ENCODE measurements around the gene NXPH2.
"Not testable (repeated sequence)": the region's sequence is repeated elsewhere in the genome, so short reads cannot be mapped to it uniquely, and the experiment has no call there.

The NXPH2 gene

DNA sequence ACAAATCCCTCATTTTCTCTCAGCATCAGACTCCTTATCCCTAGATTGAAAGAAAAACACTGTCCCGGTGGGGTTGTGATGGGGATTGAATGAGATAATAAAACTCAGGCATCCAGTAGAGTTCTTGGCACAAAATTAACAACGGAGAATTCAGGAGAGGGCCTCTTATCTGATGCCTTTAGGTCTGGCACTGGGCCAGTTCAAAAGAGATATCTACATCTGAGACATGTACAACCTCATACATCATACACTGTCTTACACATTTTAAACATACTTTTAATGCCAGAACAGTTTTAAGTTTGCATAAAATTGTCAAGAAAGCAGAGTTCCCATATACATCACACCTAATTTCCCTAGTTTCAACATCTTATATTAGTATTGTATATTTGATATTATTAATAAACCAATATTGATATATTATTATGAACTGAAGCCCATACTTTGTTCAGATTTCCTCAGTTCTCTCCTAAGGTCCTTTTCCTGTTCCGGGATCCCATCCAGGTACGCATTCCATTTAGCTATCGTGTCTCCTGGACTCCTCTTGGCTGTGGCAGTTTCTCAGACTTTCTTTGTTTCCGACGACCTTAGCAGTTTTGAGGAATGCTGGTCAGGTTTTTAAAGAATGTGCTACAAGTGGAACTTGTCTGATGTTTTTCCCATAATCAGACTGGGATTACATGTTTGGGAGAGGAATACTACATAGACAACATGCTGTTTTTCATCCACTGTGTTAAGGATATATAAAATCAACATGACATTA, 27.8 kb downstream of the NXPH2 start:
- Histone ChIP-seq H3K9me3 (ENCODE audit: low read length) (no peaks in the 10 kb centered on the region), H3K36me3 (ENCODE audit: insufficient read depth, low read length) (no peaks in the 10 kb centered on the region), H3K27ac (ENCODE audit: low read depth, low read length) (no peak overlapping the region), H3K4me3 (ENCODE audit: low read depth in 1 of 2, low read length in 2 of 2) (no peak overlapping the region), H3K9ac (ENCODE audit: low read length) (no peak overlapping the region), H3K4me1 (ENCODE audit: insufficient read depth, low read length) (no peaks in the 10 kb centered on the region), H3K27me3 (ENCODE audit: control insufficient read depth in 1 of 2, insufficient read depth in 2 of 2, low read length in 2 of 2) (no peaks in the 10 kb centered on the region)

DNA sequence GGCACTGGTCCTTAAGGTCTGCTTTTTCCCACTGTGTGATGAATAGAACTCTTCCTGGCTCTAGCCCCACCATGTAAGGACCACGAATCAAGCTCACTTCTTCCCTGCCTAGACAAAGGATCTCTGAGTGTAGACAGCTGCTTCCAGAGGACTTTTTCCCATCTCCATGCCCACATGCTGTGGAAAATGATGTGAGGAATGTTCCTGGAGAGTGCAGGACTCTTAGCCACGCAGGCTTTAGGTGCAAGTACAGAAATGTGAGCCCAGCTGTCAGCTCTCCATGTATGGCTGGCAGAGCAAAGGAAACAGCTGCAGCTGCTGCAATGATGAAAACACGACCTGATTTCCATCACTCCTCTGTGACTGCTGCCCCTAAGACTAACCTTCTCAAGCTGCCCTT, 35.5 kb downstream of the NXPH2 start:
- Histone ChIP-seq H3K9ac (ENCODE audit: low read length) (no peak overlapping the region), H3K27ac (ENCODE audit: low read depth, low read length) (no peak overlapping the region), H3K9me3 (ENCODE audit: low read length) (no peaks in the 10 kb centered on the region), H3K36me3 (ENCODE audit: insufficient read depth, low read length) (no peaks in the 10 kb centered on the region), H3K4me3 (ENCODE audit: low read depth in 1 of 2, low read length in 2 of 2) (no peak overlapping the region), H3K4me1 (ENCODE audit: insufficient read depth, low read length) (no peaks in the 10 kb centered on the region), H3K27me3 (ENCODE audit: control insufficient read depth in 1 of 2, insufficient read depth in 2 of 2, low read length in 2 of 2) (no peaks in the 10 kb centered on the region)

DNA sequence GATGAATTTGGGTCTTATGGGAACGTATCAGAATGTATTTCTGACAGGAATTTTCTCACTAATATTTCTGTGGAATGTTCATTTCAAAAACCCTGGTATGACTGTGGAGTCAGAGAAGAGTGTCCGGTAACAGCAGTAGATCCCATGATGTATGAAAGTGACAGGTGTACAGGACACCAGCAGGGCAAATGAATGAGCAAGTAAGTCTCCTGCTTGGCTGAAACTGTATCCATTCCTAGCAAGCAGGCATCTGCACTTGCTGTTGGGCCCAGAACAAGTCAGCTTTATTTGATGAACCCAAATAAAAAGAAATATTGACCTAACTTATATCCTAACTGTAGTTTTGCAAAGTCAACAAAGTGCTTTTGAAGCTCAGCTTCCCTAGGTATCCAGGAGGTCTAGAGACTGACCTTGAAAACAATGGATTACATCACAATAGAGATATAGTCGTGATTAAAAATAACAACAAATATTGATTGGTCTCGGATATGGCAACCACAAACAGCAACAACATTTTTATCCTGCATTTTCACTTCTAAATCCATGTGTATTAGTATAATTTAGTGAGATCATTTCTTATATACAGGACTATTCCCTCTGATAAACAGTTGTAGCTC, 37.6 kb downstream of the NXPH2 start:
- no peak overlapping the region for H3K4me3 ChIP-seq (ENCODE audit: low read depth in 1 of 2, low read length in 2 of 2)
- H3K27ac ChIP-seq (ENCODE audit: low read depth, low read length): no peak overlapping the region
- no peaks in the 10 kb centered on the region for H3K9me3 ChIP-seq (ENCODE audit: low read length)
- no peaks in the 10 kb centered on the region for H3K4me1 ChIP-seq (ENCODE audit: insufficient read depth, low read length)
- H3K9ac ChIP-seq (ENCODE audit: low read length): no peak overlapping the region
- no peaks in the 10 kb centered on the region for H3K27me3 ChIP-seq (ENCODE audit: control insufficient read depth in 1 of 2, insufficient read depth in 2 of 2, low read length in 2 of 2)
- no peaks in the 10 kb centered on the region for H3K36me3 ChIP-seq (ENCODE audit: insufficient read depth, low read length)

DNA sequence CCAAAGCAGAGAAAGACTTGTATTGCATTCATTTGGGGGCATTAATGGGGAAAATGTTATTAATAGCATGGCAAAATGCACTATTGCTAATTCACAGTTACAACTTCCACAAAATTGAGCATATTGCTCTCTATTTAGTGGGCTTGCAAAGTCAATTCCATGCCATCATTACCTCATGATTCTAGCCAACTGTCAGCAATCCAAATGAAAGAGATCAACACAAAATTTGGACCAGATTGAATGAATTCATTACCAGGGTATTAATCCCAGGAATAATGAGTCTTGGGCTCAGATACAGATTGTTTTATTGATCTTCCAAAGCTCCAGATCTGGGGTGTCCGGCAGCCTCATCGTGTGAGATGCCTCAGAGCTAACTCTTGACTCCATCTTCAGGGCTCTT, 38.3 kb downstream of the NXPH2 start:
- Histone ChIP-seq H3K4me1 (ENCODE audit: insufficient read depth, low read length) (no peaks in the 10 kb centered on the region), H3K27ac (ENCODE audit: low read depth, low read length) (no peak overlapping the region), H3K27me3 (ENCODE audit: control insufficient read depth in 1 of 2, insufficient read depth in 2 of 2, low read length in 2 of 2) (no peaks in the 10 kb centered on the region), H3K9ac (ENCODE audit: low read length) (no peak overlapping the region), H3K36me3 (ENCODE audit: insufficient read depth, low read length) (no peaks in the 10 kb centered on the region), H3K4me3 (ENCODE audit: low read depth in 1 of 2, low read length in 2 of 2) (no peak overlapping the region), H3K9me3 (ENCODE audit: low read length) (no peaks in the 10 kb centered on the region)

DNA sequence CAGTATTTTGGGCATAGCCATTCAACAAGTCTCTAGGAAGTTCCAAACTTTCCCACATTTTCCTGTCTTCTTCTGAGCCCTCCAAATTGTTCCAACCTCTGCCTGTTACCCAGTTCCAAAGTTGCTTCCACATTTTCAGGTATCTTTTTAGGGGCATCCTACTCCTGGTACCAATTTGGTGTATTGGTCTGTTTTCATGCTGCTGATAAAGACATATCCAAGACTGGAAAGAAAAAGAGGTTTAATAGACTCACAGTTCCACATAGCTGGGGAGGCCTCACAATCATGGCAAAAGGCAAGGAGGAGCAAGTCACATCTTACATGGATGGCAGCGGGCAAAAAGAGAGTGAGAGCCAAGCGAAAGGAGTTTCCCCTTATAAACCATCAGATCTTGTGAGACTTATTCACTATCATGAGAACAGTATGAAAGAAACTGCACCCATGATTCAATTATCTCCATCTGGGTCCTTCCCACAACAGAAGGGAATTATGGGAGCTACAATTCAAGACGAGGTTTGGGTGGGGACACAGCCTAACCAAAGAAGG, 43.1 kb downstream of the NXPH2 start:
- not testable (repeated sequence) for H3K36me3 ChIP-seq (ENCODE audit: insufficient read depth, low read length); H3K9ac ChIP-seq (ENCODE audit: low read length)

DNA sequence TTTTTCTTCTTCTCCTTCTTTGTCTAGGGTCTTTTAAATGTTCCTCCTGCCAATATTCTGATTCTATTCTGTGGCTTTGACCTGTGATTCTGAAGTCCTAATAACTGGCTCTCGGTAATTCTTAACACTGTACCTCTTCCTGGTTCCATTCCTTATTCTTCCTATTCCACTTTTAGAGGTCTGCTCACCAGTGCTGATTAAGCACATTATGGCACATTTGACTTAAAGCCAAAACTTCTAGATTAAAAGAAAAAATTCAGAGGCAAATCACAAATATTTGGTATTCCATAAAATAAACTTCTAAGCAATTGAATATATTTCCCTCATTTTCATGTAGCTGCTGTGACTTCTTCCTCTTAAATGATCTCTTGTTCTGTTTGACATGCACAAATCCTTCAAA, 47.5 kb downstream of the NXPH2 start:
- Histone ChIP-seq H3K9ac (ENCODE audit: low read length) (no peak overlapping the region), H3K9me3 (ENCODE audit: low read length) (no peaks in the 10 kb centered on the region), H3K4me3 (ENCODE audit: low read depth in 1 of 2, low read length in 2 of 2) (no peak overlapping the region), H3K27ac (ENCODE audit: low read depth, low read length) (no peak overlapping the region), H3K27me3 (ENCODE audit: control insufficient read depth in 1 of 2, insufficient read depth in 2 of 2, low read length in 2 of 2) (no peaks in the 10 kb centered on the region), H3K4me1 (ENCODE audit: insufficient read depth, low read length) (no peaks in the 10 kb centered on the region), H3K36me3 (ENCODE audit: insufficient read depth, low read length) (no peaks in the 10 kb centered on the region)

More for the DNA sequence above, 43.1 kb downstream of the NXPH2 start:
- H3K27ac ChIP-seq (ENCODE audit: low read depth, low read length); H3K9me3 ChIP-seq (ENCODE audit: low read length); H3K4me1 ChIP-seq (ENCODE audit: insufficient read depth, low read length); H3K4me3 ChIP-seq (ENCODE audit: low read depth in 1 of 2, low read length in 2 of 2); H3K27me3 ChIP-seq (ENCODE audit: control insufficient read depth in 1 of 2, insufficient read depth in 2 of 2, low read length in 2 of 2): not testable (repeated sequence)

DNA sequence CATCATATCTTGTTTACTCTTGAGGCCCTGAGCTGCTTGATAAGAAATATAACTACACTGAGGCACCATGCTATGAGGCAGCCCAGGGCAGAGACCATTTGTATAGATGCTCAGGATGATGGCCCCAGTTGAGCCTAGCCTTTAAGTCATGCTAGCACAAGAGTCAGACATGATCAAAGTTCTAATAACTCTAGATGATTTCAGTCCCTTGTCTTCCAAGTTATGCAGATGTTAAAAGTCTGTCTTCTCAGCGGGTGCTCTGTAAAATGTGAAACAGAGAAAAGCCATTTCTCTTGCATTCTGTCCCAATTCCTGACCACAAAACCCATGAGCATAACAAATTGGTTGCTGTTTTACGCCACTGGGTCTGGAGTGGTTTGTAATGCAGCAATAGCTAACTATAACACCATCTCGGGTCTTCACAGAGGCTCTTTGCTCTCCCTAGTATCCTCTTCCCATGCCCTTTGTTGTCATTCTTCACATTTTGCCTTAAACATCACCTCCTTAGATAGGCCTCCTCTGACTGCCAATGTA, 49.6 kb downstream of the NXPH2 start:
- no peaks in the 10 kb centered on the region for H3K36me3 ChIP-seq (ENCODE audit: insufficient read depth, low read length)
- H3K27me3 ChIP-seq (ENCODE audit: control insufficient read depth in 1 of 2, insufficient read depth in 2 of 2, low read length in 2 of 2): no peaks in the 10 kb centered on the region
- no peaks in the 10 kb centered on the region for H3K9me3 ChIP-seq (ENCODE audit: low read length)
- no peak overlapping the region for H3K27ac ChIP-seq (ENCODE audit: low read depth, low read length)
- H3K4me3 ChIP-seq (ENCODE audit: low read depth in 1 of 2, low read length in 2 of 2): no peak overlapping the region
- no peaks in the 10 kb centered on the region for H3K4me1 ChIP-seq (ENCODE audit: insufficient read depth, low read length)
- H3K9ac ChIP-seq (ENCODE audit: low read length): no peak overlapping the region

DNA sequence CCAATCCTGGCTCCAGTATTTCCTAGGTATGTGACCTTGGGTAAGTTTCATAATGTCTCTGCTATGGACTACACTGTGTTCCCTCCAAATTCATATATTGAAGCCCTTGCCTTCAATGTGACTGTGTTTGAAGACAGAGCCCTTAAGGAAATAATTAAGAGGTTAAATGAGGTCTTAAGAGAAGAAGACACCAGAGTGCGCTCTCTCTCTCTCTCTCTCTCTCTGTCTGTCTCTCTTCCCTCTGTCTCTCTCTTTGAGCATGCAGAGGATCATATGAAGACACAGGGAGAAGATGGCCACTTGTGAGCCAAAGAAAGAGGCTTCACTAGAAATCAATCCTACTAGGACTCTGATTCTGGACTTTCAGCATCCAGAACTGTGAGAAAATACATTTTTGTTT, 52.2 kb downstream of the NXPH2 start:
- H3K4me3 ChIP-seq (ENCODE audit: low read depth in 1 of 2, low read length in 2 of 2): no peak overlapping the region
- no peak overlapping the region for H3K9ac ChIP-seq (ENCODE audit: low read length)
- H3K27me3 ChIP-seq (ENCODE audit: control insufficient read depth in 1 of 2, insufficient read depth in 2 of 2, low read length in 2 of 2): no peaks in the 10 kb centered on the region
- no peak overlapping the region for H3K27ac ChIP-seq (ENCODE audit: low read depth, low read length)
- H3K4me1 ChIP-seq (ENCODE audit: insufficient read depth, low read length): no peaks in the 10 kb centered on the region
- no peaks in the 10 kb centered on the region for H3K9me3 ChIP-seq (ENCODE audit: low read length)
- no peaks in the 10 kb centered on the region for H3K36me3 ChIP-seq (ENCODE audit: insufficient read depth, low read length)

DNA sequence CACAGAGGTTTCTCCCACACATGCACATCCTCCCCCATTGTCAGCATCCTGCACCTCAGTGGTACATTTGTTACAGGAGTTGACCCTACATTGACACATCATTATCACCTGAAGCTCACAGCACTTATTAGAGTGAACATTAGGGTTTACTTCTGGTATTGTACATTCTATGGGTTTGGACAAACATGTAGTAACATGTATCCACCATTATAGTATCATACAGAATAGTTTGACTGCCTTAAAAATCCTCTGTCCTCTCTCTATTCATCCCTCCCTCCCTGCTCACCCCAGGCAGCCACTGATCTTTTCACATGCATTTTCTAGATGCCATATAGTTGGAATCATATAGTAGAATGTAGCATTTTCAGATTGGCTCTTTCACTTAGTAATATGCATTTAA, 53.5 kb downstream of the NXPH2 start:
- no peak overlapping the region for H3K4me3 ChIP-seq (ENCODE audit: low read depth in 1 of 2, low read length in 2 of 2)
- no peak overlapping the region for H3K9ac ChIP-seq (ENCODE audit: low read length)
- no peaks in the 10 kb centered on the region for H3K27me3 ChIP-seq (ENCODE audit: control insufficient read depth in 1 of 2, insufficient read depth in 2 of 2, low read length in 2 of 2)
- no peaks in the 10 kb centered on the region for H3K36me3 ChIP-seq (ENCODE audit: insufficient read depth, low read length)
- H3K27ac ChIP-seq (ENCODE audit: low read depth, low read length): no peak overlapping the region
- no peaks in the 10 kb centered on the region for H3K9me3 ChIP-seq (ENCODE audit: low read length)
- H3K4me1 ChIP-seq (ENCODE audit: insufficient read depth, low read length): no peaks in the 10 kb centered on the region

DNA sequence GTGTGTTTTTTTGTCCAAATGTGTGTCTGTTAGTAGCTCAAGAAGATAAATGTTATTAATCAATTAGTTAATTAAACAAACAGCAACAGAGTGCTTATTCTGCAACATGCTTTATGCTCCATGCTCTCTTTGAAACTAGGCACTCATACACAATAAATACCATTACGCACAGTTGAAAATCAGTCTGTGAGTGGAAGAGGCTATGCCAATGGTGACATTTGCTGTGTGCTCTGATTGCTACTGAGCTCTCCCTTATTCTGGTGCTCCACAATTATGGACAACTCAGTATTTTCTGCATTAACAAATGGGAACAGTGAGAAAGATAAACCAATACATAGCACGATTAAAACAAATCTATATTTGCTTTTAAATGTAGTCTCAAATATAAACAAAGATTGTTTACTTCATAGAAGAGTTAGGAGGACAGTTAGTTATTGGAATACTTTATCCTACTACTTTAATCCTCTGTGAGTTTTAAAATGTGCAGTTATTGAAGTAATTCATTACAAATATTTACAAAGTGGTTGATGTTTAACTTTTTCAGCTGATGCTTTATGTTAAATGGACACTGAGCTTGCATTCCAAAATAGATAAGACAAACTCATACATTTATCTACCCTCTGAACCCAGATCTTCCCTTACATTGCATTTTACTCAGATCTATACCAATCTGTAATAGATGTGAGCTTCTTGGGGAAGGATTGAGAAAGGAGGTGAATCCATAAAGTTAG, 55.3 kb downstream of the NXPH2 start:
- Histone ChIP-seq H3K4me3 (ENCODE audit: low read depth in 1 of 2, low read length in 2 of 2) (no peak overlapping the region), H3K4me1 (ENCODE audit: insufficient read depth, low read length) (no peaks in the 10 kb centered on the region), H3K27me3 (ENCODE audit: control insufficient read depth in 1 of 2, insufficient read depth in 2 of 2, low read length in 2 of 2) (no peaks in the 10 kb centered on the region), H3K9me3 (ENCODE audit: low read length) (no peaks in the 10 kb centered on the region), H3K9ac (ENCODE audit: low read length) (no peak overlapping the region), H3K27ac (ENCODE audit: low read depth, low read length) (no peak overlapping the region), H3K36me3 (ENCODE audit: insufficient read depth, low read length) (no peaks in the 10 kb centered on the region)

DNA sequence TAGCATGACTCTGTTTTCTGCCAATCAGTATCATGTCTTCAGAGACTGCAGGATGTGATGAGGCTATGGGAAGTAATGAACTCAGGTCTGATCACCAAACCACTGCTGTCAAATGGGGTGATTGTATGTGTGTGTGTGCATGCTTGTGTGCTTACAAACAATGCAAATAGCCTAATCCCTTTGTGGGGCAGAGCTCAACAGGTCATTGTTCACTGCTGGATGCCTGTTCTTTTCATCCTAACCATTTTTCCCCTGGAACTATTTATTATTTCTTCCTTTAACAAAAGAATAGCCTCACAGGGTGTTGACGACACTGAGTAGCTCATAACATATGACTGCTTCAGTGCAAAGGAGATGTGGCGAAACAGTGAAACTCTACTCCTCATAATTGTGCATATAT, 55.9 kb downstream of the NXPH2 start:
- Histone ChIP-seq H3K9me3 (ENCODE audit: low read length) (no peaks in the 10 kb centered on the region), H3K9ac (ENCODE audit: low read length) (no peak overlapping the region), H3K4me1 (ENCODE audit: insufficient read depth, low read length) (no peaks in the 10 kb centered on the region), H3K27ac (ENCODE audit: low read depth, low read length) (no peak overlapping the region), H3K27me3 (ENCODE audit: control insufficient read depth in 1 of 2, insufficient read depth in 2 of 2, low read length in 2 of 2) (no peaks in the 10 kb centered on the region), H3K36me3 (ENCODE audit: insufficient read depth, low read length) (no peaks in the 10 kb centered on the region), H3K4me3 (ENCODE audit: low read depth in 1 of 2, low read length in 2 of 2) (no peak overlapping the region)
